Measurements from ENCODE around the gene PRG3. TPM values are rescaled to one million over a fixed set of nuclear protein-coding genes. Genes with fewer than 3 reads are reported as not detected.
"Not testable (repeated sequence)": the region's sequence is repeated elsewhere in the genome, so short reads cannot be mapped to it uniquely, and the experiment has no call there.

PRG3 gene
- polyA plus RNA-seq, 4 donors, result 0.22 to 0.94 (median 0.66) TPM; not detected in 1

GRCh38 chr11:57342702-57343101 is 38.2 kb downstream of the PRG3 start:
- no peak for DNase-seq (ENCODE audit: low read depth in 4 of 4, low spot score in 3 of 4)

GRCh38 chr11:57341250-57341808 is 39.6 kb downstream of the PRG3 start:
- DNase-seq (ENCODE audit: low read depth in 4 of 4, low spot score in 3 of 4), result no peak

- peak in 2 of 4 donors; percentile 58 to 60 for DNase-seq (ENCODE audit: low read depth in 4 of 4, low spot score in 3 of 4)
Observed at GRCh38 chr11:57340039-57340615, 40.8 kb downstream of the PRG3 start.

GRCh38 chr11:57339328-57339727 is 41.6 kb downstream of the PRG3 start:
- DNase-seq (ENCODE audit: low read depth in 4 of 4, low spot score in 3 of 4), result no peak

- DNase-seq (ENCODE audit: low read depth in 4 of 4, low spot score in 3 of 4), result no peak
Observed at GRCh38 chr11:57338142-57338541, 42.8 kb downstream of the PRG3 start, which contains the start of gene P2RX3. Gene P2RX3 (plus strand): TSS chr11:57338352. CDS start chr11:57338551, 199 bp downstream.

GRCh38 chr11:57336856-57337255 is 44.1 kb downstream of the PRG3 start:
- not testable (repeated sequence) for DNase-seq (ENCODE audit: low read depth in 4 of 4, low spot score in 3 of 4)

- no peak for DNase-seq (ENCODE audit: low read depth in 4 of 4, low spot score in 3 of 4)
Observed at GRCh38 chr11:57336111-57336666, 44.8 kb downstream of the PRG3 start.

- DNase-seq (ENCODE audit: low read depth in 4 of 4, low spot score in 3 of 4), result peak in 1 of 4 donors; percentile 73
Observed at GRCh38 chr11:57335343-57336110, 45.4 kb downstream of the PRG3 start, which contains the start of gene SSRP1. Gene SSRP1 (minus strand): TSS chr11:57335892. CDS start chr11:57335121, 771 bp downstream.

GRCh38 chr11:57335023-57335342 is 46.0 kb downstream of the PRG3 start:
- no peak for DNase-seq (ENCODE audit: low read depth in 4 of 4, low spot score in 3 of 4)

- no peak for DNase-seq (ENCODE audit: low read depth in 4 of 4, low spot score in 3 of 4)
Observed at GRCh38 chr11:57332694-57333440, 48.1 kb downstream of the PRG3 start.

GRCh38 chr11:57331720-57332119 is 49.2 kb downstream of the PRG3 start:
- DNase-seq (ENCODE audit: low read depth in 4 of 4, low spot score in 3 of 4), result no peak

- DNase-seq (ENCODE audit: low read depth in 4 of 4, low spot score in 3 of 4), result no peak
Observed at GRCh38 chr11:57330029-57330428, 50.9 kb downstream of the PRG3 start.

- no peak for DNase-seq (ENCODE audit: low read depth in 4 of 4, low spot score in 3 of 4)
Observed at GRCh38 chr11:57327721-57328120, 53.2 kb downstream of the PRG3 start.

Other genes with a start within 250 kb of the PRG3 start
- 1 to 10 TPM; 6.4 to 6.6 (median 6.4) TPM for gene LRRC55, start 199.2 kb downstream of the PRG3 start, polyA plus RNA-seq (ENCODE audit: insufficient read length in 4 of 4)
- gene APLNR, start 143.9 kb downstream of the PRG3 start, polyA plus RNA-seq (ENCODE audit: insufficient read length in 4 of 4), result 100 to 1,000 TPM in 2 of 4 donors, 10 to 100 TPM in 2; 93.9 to 111 (median 102) TPM
- 10 to 100 TPM; 63.9 to 69.6 (median 64.7) TPM for gene TNKS1BP1, start 56.2 kb downstream of the PRG3 start, polyA plus RNA-seq (ENCODE audit: insufficient read length in 4 of 4)
- 100 to 1,000 TPM; 166 to 176 (median 173) TPM for gene SSRP1, start 45.3 kb downstream of the PRG3 start, polyA plus RNA-seq (ENCODE audit: insufficient read length in 4 of 4)
- gene P2RX3, start 42.8 kb downstream of the PRG3 start, polyA plus RNA-seq (ENCODE audit: insufficient read length in 4 of 4), result 1 to 10 TPM in 1 of 4 donors, under 1 TPM in 3; 0.42 to 1.5 (median 0.64) TPM
- 1 to 10 TPM in 2 of 4 donors, under 1 TPM in 2; 0.62 to 2.4 (median 1.3) TPM for gene PRG2, start 9.5 kb upstream of the PRG3 start, polyA plus RNA-seq (ENCODE audit: insufficient read length in 4 of 4)
- 10 to 100 TPM; 21.9 to 26.1 (median 22.5) TPM for gene SLC43A3, start 46.0 kb upstream of the PRG3 start, polyA plus RNA-seq (ENCODE audit: insufficient read length in 4 of 4)
- gene RTN4RL2, start 79.4 kb upstream of the PRG3 start, polyA plus RNA-seq (ENCODE audit: insufficient read length in 4 of 4), result 1 to 10 TPM; 2.8 to 4.3 (median 3.2) TPM
- 1 to 10 TPM; 5.4 to 6.6 (median 5.9) TPM for gene SLC43A1, start 134.6 kb upstream of the PRG3 start, polyA plus RNA-seq (ENCODE audit: insufficient read length in 4 of 4)
- gene TIMM10, start 149.6 kb upstream of the PRG3 start, polyA plus RNA-seq (ENCODE audit: insufficient read length in 4 of 4), result 10 to 100 TPM; 43.8 to 56.6 (median 49.4) TPM
- gene SMTNL1, start 156.4 kb upstream of the PRG3 start, polyA plus RNA-seq (ENCODE audit: insufficient read length in 4 of 4), result under 1 TPM; 0.10 to 0.45 (median 0.23) TPM
- 10 to 100 TPM; 38.4 to 41.1 (median 39.5) TPM for gene UBE2L6, start 186.5 kb upstream of the PRG3 start, polyA plus RNA-seq (ENCODE audit: insufficient read length in 4 of 4)
- 100 to 1,000 TPM; 157 to 178 (median 171) TPM for gene SERPING1, start 216.5 kb upstream of the PRG3 start, polyA plus RNA-seq (ENCODE audit: insufficient read length in 4 of 4)